Osteoblast (primary cell): ENCODE measurements around the gene CCDC85C. TPM values are rescaled to one million over a fixed set of nuclear protein-coding genes. Genes with fewer than 3 reads are reported as not detected.
A peak's percentile ranks its signal among the peaks of the same experiment; 100 is the strongest.

Source experiments
- DNase-seq: peaks from one replicate; pipeline ENCODE4 v3.0.0; 2011; ENCODE audit warnings: low spot score, mixed read lengths; ENCODE audit not compliant: insufficient read length; ENCODE audit errors: missing footprints
- H2AFZ ChIP-seq: 2 replicates; pipeline ENCODE4 v1.6.0; 2011; ENCODE audit warnings: mild to moderate bottlenecking, low read length
- H3K27ac ChIP-seq: 2 replicates; pipeline ENCODE4 v1.5.1; 2011; ENCODE audit warnings: mild to moderate bottlenecking, low read depth, low read length, moderate library complexity
- H3K27me3 ChIP-seq: 2 replicates; pipeline ENCODE4 v1.6.0; 2012; ENCODE audit warnings: mild to moderate bottlenecking, control low read depth, inconsistent platforms, low read length, moderate library complexity; ENCODE audit not compliant: insufficient read depth
- H3K36me3 ChIP-seq: 2 replicates; pipeline ENCODE4 v1.5.1; 2011; ENCODE audit warnings: mild to moderate bottlenecking, low read length, control low read depth, moderate library complexity; ENCODE audit not compliant: insufficient read depth
- H3K4me1 ChIP-seq: 2 replicates; pipeline ENCODE4 v1.5.1; 2011; ENCODE audit warnings: mild to moderate bottlenecking, low read length, control low read depth, moderate library complexity; ENCODE audit not compliant: insufficient read depth
- H3K4me2 ChIP-seq: 2 replicates; pipeline ENCODE4 v1.6.0; 2011; ENCODE audit warnings: mild to moderate bottlenecking, low read length; ENCODE audit not compliant: insufficient read depth
- H3K4me3 ChIP-seq: fragments of 200-600 bp; sonication (generic); 3 replicates; pipeline ENCODE4 v1.5.1; 2012; ENCODE audit warnings: mild to moderate bottlenecking, low read length, inconsistent platforms; ENCODE audit not compliant: insufficient read depth
- H3K79me2 ChIP-seq: 2 replicates; pipeline ENCODE4 v1.6.0; 2012; ENCODE audit warnings: mild to moderate bottlenecking, low read length, control low read depth, inconsistent platforms; ENCODE audit not compliant: insufficient read depth
- H3K9me3 ChIP-seq: 2 replicates; pipeline ENCODE4 v1.5.1; 2011; ENCODE audit warnings: low read depth, low read length, control low read depth
- H4K20me1 ChIP-seq: 2 replicates; pipeline ENCODE4 v1.6.0; 2012; ENCODE audit warnings: mild to moderate bottlenecking, low read length, control low read depth; ENCODE audit not compliant: insufficient read depth
- CTCF ChIP-seq: IDR thresholded peaks from 2 replicates; pipeline ENCODE4 v1.5.1; 2011; ENCODE audit warnings: mild to moderate bottlenecking, low read depth, low read length, moderate library complexity; ENCODE audit errors: extremely low read depth
- total RNA-seq: library from RNA; depleted of rRNA; stranded (reverse); fragments of >200 nt; gene quantifications from 2 replicates; pipeline ENCODE4 v1.2.3, GENCODE V29; 2012

Gene CCDC85C
- total RNA-seq, 1 donor, result 3.6 TPM

GRCh38 chr14:99484106-99484505, 119.9 kb downstream of the CCDC85C start:
- Histone ChIP-seq H3K4me1 (peaks cover 25% of the 10 kb centered on the region), H3K79me2 (peaks cover 87% of the 10 kb centered on the region), H3K9me3 (no peaks in the 10 kb centered on the region), H3K4me2 (no peak overlapping the region), H3K36me3 (no peaks in the 10 kb centered on the region), H3K4me3 (no peak overlapping the region), H4K20me1 (peaks cover 71% of the 10 kb centered on the region), H3K27ac (no peak overlapping the region), H3K27me3 (no peaks in the 10 kb centered on the region), H2AFZ (no peak overlapping the region)
- no peak for TF ChIP-seq CTCF
- DNase-seq, result no peak

GRCh38 chr14:99481745-99482099, 122.3 kb downstream of the CCDC85C start:
- Histone ChIP-seq H3K9me3 (no peaks in the 10 kb centered on the region), H2AFZ (peak overlapping the region; percentile 95), H3K79me2 (peaks cover 86% of the 10 kb centered on the region), H3K36me3 (no peaks in the 10 kb centered on the region), H3K4me1 (peaks cover 23% of the 10 kb centered on the region), H4K20me1 (peaks cover 62% of the 10 kb centered on the region), H3K4me2 (peak overlapping the region; percentile 96), H3K27me3 (no peaks in the 10 kb centered on the region), H3K27ac (peak overlapping the region; percentile 92), H3K4me3 (peak overlapping the region; percentile 92)
- peak; percentile 81 for DNase-seq
- TF ChIP-seq CTCF, result no peak

- no peaks in the 10 kb centered on the region for H3K9me3 ChIP-seq
- no peaks in the 10 kb centered on the region for H3K36me3 ChIP-seq
- H3K27me3 ChIP-seq, result no peaks in the 10 kb centered on the region
- peaks cover 86% of the 10 kb centered on the region for H3K79me2 ChIP-seq
- no peak for TF ChIP-seq CTCF
- H4K20me1 ChIP-seq, result peaks cover 56% of the 10 kb centered on the region
- H3K4me2 ChIP-seq, result peak within 1 kb of the TSS; percentile 96
- DNase-seq, result peak; percentile 100
- peak within 1 kb of the TSS; percentile 95 for H2AFZ ChIP-seq
- H3K4me3 ChIP-seq, result peak within 1 kb of the TSS; percentile 92
- peak within 1 kb of the TSS; percentile 92 for H3K27ac ChIP-seq
- peaks cover 23% of the 10 kb centered on the region for H3K4me1 ChIP-seq
Measured at GRCh38 chr14:99480917-99481744, 122.9 kb downstream of the CCDC85C start, which contains the start of gene CCNK. TSS of gene CCNK (plus strand) at chr14:99481409. CDS start at chr14:99492678, 11,269 bp downstream.
